GM23338 (cell line): Measurements from ENCODE around the gene KMT2E. TPM values are rescaled to one million over a fixed set of nuclear protein-coding genes. Genes with fewer than 3 reads are reported as not detected.

Experiments used
- ATAC-seq: fragments of 200-7000 bp; cut with Tn5 transposase; 3 replicates; pipeline ENCODE4 v1.9.1; 2020
- DNase-seq: peaks from one replicate; pipeline ENCODE4 v3.0.0-alpha.2; 2015; ENCODE audit warnings: low spot score
- H2AFZ ChIP-seq: fragments of 200-600 bp; sonication (generic); 2 replicates; pipeline ENCODE4 v1.8.0; 2016; ENCODE audit warnings: antibody characterized with exemption, mild to moderate bottlenecking, moderate library complexity
- H3F3A ChIP-seq: fragments of 200-600 bp; sonication (generic); replicated peaks from 2 replicates; pipeline ENCODE4 v1.8.0; 2017; ENCODE audit warnings: antibody characterized with exemption, mixed run types, low read depth
- H3K27ac ChIP-seq: fragments of 200-600 bp; sonication (generic); 2 replicates; pipeline ENCODE4 v1.6.1; 2016; ENCODE audit warnings: low read depth
- H3K27me3 ChIP-seq: fragments of 200-600 bp; sonication (generic); 2 replicates; pipeline ENCODE4 v1.8.0; 2016; ENCODE audit warnings: mild to moderate bottlenecking, mixed run types, moderate library complexity; ENCODE audit not compliant: insufficient read depth
- H3K36me3 ChIP-seq: fragments of 200-600 bp; sonication (generic); 2 replicates; pipeline ENCODE4 v1.8.0; 2016; ENCODE audit warnings: mild to moderate bottlenecking; ENCODE audit not compliant: insufficient read depth
- H3K4me1 ChIP-seq: fragments of 200-600 bp; sonication (generic); 2 replicates; pipeline ENCODE4 v1.8.0; 2016; ENCODE audit warnings: mild to moderate bottlenecking, moderate library complexity; ENCODE audit not compliant: insufficient read depth
- H3K4me2 ChIP-seq: fragments of 200-600 bp; sonication (generic); 2 replicates; pipeline ENCODE4 v1.7.1; 2017; ENCODE audit warnings: mixed run types
- H3K4me3 ChIP-seq: fragments of 200-600 bp; sonication (generic); 2 replicates; pipeline ENCODE4 v1.6.1; 2016; ENCODE audit warnings: mixed run types
- H3K79me2 ChIP-seq: fragments of 200-600 bp; sonication (generic); replicated peaks from 2 replicates; pipeline ENCODE4 v1.8.0; 2017; ENCODE audit warnings: mild to moderate bottlenecking; ENCODE audit not compliant: insufficient read depth
- H3K9me2 ChIP-seq: fragments of 200-600 bp; sonication (generic); 2 replicates; pipeline ENCODE4 v1.8.0; 2017; ENCODE audit not compliant: insufficient read depth
- H4K20me1 ChIP-seq: fragments of 200-600 bp; sonication (generic); replicated peaks from 2 replicates; pipeline ENCODE4 v1.8.0; 2017; ENCODE audit warnings: mild to moderate bottlenecking; ENCODE audit not compliant: insufficient read depth
- H3K27ac Mint-ChIP-seq: 2 replicates; pipeline ENCODE4 v1.8.0; 2020; ENCODE audit warnings: inconsistent platforms, mild to moderate bottlenecking, moderate library complexity, mixed read lengths
- H3K27me3 Mint-ChIP-seq: 3 replicates; pipeline ENCODE4 v1.8.0; 2022; ENCODE audit warnings: low read depth, mild to moderate bottlenecking, moderate library complexity, mixed read lengths, inconsistent platforms; ENCODE audit not compliant: insufficient read depth, poor library complexity
- H3K36me3 Mint-ChIP-seq: 3 replicates; pipeline ENCODE4 v1.8.0; 2021; ENCODE audit warnings: low read depth, mild to moderate bottlenecking, inconsistent platforms, moderate library complexity, mixed read lengths
- H3K4me1 Mint-ChIP-seq: 3 replicates; pipeline ENCODE4 v1.8.0; 2020; ENCODE audit warnings: mild to moderate bottlenecking, inconsistent platforms, mixed read lengths
- H3K4me3 Mint-ChIP-seq: 3 replicates; pipeline ENCODE4 v1.8.0; 2021; ENCODE audit warnings: moderate library complexity, mild to moderate bottlenecking, inconsistent platforms, mixed read lengths
- H3K9me3 Mint-ChIP-seq: 3 replicates; pipeline ENCODE4 v1.8.0; 2020; ENCODE audit warnings: moderate library complexity, mild to moderate bottlenecking, inconsistent platforms, mixed read lengths
- POLR2AphosphoS5 ChIP-seq: IDR thresholded peaks from 2 replicates; pipeline ENCODE4 v1.6.1; 2016; ENCODE audit warnings: antibody characterized with exemption, low read depth
- polyA plus RNA-seq: library from polyadenylated mRNA; unstranded; fragments of >200 nt; fragmentation: Nextera tagmentation; extraction: Ambion mirVana; gene quantifications from 2 replicates; pipeline ENCODE4 v1.2.1, GENCODE V29; 2016
- total RNA-seq: library from RNA; depleted of rRNA; stranded (reverse); fragments of >200 nt; shearing (Covaris generic); gene quantifications from 2 replicates; pipeline ENCODE4 v1.2.3, GENCODE V29; 2014
- TF ChIP-seq, protein P1 (sequence below): fragments of 250-450 bp; sonication (Bioruptor Pico); IDR thresholded peaks from 2 replicates; pipeline ENCODE4 v1.5.0; 2020; ENCODE audit warnings: mild to moderate bottlenecking, moderate library complexity

The KMT2E gene
- total and polyA plus RNA-seq, 2 experiments from 2014 or later: 50.2 to 70.9 TPM

- H3K27me3 Mint-ChIP-seq: no peaks in the 10 kb centered on the region
- ATAC-seq (no peak), DNase-seq (no peak)
- H3K4me3 Mint-ChIP-seq: no peak overlapping the region
- H3K9me3 Mint-ChIP-seq: no peaks in the 10 kb centered on the region
- no peak overlapping the region for H3K27ac Mint-ChIP-seq
- Histone ChIP-seq H3K79me2 (no peaks in the 10 kb centered on the region; the same call in 1 of the 2 replicates), H4K20me1 (no peaks in the 10 kb centered on the region), H2AFZ (no peak overlapping the region), H3K9me2 (no peaks in the 10 kb centered on the region), H3K4me3 (no peak overlapping the region), H3K27ac (no peak overlapping the region), H3K36me3 (no peaks in the 10 kb centered on the region; the same call in 1 of the 2 replicates), H3F3A (no peaks in the 10 kb centered on the region), H3K4me2 (no peak overlapping the region), H3K4me1 (no peaks in the 10 kb centered on the region), H3K27me3 (no peaks in the 10 kb centered on the region)
- no peaks in the 10 kb centered on the region for H3K4me1 Mint-ChIP-seq
- TF ChIP-seq POLR2AphosphoS5: no peak
- TF ChIP-seq, protein P1, sequence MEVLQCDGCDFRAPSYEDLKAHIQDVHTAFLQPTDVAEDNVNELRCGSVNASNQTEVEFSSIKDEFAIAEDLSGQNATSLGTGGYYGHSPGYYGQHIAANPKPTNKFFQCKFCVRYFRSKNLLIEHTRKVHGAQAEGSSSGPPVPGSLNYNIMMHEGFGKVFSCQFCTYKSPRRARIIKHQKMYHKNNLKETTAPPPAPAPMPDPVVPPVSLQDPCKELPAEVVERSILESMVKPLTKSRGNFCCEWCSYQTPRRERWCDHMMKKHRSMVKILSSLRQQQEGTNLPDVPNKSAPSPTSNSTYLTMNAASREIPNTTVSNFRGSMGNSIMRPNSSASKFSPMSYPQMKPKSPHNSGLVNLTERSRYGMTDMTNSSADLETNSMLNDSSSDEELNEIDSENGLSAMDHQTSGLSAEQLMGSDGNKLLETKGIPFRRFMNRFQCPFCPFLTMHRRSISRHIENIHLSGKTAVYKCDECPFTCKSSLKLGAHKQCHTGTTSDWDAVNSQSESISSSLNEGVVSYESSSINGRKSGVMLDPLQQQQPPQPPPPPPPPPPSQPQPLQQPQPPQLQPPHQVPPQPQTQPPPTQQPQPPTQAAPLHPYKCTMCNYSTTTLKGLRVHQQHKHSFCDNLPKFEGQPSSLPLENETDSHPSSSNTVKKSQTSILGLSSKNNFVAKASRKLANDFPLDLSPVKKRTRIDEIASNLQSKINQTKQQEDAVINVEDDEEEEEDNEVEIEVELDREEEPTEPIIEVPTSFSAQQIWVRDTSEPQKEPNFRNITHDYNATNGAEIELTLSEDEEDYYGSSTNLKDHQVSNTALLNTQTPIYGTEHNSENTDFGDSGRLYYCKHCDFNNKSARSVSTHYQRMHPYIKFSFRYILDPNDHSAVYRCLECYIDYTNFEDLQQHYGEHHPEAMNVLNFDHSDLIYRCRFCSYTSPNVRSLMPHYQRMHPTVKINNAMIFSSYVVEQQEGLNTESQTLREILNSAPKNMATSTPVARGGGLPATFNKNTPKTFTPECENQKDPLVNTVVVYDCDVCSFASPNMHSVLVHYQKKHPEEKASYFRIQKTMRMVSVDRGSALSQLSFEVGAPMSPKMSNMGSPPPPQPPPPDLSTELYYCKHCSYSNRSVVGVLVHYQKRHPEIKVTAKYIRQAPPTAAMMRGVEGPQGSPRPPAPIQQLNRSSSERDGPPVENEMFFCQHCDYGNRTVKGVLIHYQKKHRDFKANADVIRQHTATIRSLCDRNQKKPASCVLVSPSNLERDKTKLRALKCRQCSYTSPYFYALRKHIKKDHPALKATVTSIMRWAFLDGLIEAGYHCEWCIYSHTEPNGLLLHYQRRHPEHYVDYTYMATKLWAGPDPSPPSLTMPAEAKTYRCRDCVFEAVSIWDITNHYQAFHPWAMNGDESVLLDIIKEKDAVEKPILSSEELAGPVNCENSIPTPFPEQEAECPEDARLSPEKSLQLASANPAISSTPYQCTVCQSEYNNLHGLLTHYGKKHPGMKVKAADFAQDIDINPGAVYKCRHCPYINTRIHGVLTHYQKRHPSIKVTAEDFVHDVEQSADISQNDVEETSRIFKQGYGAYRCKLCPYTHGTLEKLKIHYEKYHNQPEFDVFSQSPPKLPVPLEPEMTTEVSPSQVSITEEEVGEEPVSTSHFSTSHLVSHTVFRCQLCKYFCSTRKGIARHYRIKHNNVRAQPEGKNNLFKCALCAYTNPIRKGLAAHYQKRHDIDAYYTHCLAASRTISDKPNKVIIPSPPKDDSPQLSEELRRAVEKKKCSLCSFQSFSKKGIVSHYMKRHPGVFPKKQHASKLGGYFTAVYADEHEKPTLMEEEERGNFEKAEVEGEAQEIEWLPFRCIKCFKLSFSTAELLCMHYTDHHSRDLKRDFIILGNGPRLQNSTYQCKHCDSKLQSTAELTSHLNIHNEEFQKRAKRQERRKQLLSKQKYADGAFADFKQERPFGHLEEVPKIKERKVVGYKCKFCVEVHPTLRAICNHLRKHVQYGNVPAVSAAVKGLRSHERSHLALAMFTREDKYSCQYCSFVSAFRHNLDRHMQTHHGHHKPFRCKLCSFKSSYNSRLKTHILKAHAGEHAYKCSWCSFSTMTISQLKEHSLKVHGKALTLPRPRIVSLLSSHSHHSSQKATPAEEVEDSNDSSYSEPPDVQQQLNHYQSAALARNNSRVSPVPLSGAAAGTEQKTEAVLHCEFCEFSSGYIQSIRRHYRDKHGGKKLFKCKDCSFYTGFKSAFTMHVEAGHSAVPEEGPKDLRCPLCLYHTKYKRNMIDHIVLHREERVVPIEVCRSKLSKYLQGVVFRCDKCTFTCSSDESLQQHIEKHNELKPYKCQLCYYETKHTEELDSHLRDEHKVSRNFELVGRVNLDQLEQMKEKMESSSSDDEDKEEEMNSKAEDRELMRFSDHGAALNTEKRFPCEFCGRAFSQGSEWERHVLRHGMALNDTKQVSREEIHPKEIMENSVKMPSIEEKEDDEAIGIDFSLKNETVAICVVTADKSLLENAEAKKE: no peak
- H3K36me3 Mint-ChIP-seq: peaks cover 17% of the 10 kb centered on the region
These were observed 147.4 kb downstream of the KMT2E start for GRCh38 chr7:105161366-105161765.
